A673 (cell line): Measurements from ENCODE around the gene ZDHHC19.

Source experiments
- CTCF ChIP-seq: fragments of 300-800, 200-600 bp; sonication (generic); conservative IDR thresholded peaks from 2 replicates; pipeline ENCODE4 v1.5.1; 2017; ENCODE audit warnings: low read depth, mild to moderate bottlenecking, antibody characterized with exemption, low read length, moderate library complexity, mixed read lengths
- EZH2 ChIP-seq: fragments of 200-600 bp; sonication (generic); IDR thresholded peaks from 2 replicates; pipeline ENCODE4 v1.6.1; 2017; ENCODE audit warnings: borderline replicate concordance, low read depth, mild to moderate bottlenecking, mixed read lengths, antibody characterized with exemption, low read length; ENCODE audit not compliant: poor library complexity, severe bottlenecking

DNA sequence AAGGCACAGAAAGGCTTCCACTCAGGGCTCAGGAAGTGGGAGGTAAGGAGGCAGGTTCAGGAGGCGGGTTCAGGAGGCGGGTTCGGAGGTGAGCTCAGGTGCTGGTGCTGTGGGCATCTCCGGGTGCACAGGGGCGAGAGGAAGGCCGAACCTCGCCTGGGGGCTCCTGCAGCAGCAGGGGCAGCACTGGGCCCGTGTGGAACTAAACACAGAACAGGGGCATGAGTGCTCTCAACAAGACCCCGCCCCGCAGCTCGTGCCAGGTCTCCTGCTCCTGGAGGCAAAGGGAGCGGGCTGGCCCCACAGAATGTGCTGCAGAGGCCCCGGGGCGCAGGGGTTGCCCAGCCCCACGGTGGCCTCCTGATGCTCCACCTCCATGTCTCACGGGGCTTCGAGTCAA, 13.7 kb downstream of the ZDHHC19 start:
- TF ChIP-seq CTCF (no peak), EZH2 (no peak)
